HG03354 (cell line): Measurements from ENCODE around the gene BRD1.
"Not testable (repeated sequence)": the region's sequence is repeated elsewhere in the genome, so short reads cannot be mapped to it uniquely, and the experiment has no call there.

ENCODE experiments used
- ATAC-seq: cut with Tn5 transposase; IDR thresholded peaks from one replicate; pipeline ENCODE4 v1.9.1; 2021; ENCODE audit warnings: mild to moderate bottlenecking; ENCODE audit not compliant: unreplicated experiment, poor library complexity, severe bottlenecking

Gene BRD1

GRCh38 chr22:49786976-49787706 lies 40.5 kb downstream of the BRD1 start:
- ATAC-seq: no peak

- no peak for ATAC-seq
These were observed 41.7 kb downstream of the BRD1 start for GRCh38 chr22:49785841-49786471.

DNA sequence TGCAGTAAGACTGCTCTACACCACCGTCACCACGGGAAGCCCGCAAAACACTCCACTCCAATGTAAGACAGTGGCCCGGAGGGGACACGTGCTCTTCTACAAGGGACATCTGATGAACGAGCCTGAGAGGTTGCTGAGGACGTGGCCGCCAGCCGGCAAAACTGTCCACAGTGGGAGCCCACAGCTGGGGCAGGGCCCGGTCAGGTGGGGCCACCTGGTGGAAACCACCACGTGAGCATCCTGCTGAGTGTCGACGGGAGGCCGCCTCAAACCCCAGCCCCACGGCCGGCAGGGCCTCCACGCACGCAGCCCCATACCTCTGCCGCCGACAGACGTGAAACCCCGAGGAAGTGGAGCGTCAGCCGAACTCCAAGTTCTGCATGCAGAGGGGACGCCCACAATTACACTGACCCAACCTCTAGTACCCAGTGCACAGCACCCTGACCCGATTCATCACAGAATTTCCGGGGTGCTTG lies 42.6 kb downstream of the BRD1 start:
- ATAC-seq: no peak

GRCh38 chr22:49784630-49784971 lies 43.1 kb downstream of the BRD1 start:
- ATAC-seq: no peak

DNA sequence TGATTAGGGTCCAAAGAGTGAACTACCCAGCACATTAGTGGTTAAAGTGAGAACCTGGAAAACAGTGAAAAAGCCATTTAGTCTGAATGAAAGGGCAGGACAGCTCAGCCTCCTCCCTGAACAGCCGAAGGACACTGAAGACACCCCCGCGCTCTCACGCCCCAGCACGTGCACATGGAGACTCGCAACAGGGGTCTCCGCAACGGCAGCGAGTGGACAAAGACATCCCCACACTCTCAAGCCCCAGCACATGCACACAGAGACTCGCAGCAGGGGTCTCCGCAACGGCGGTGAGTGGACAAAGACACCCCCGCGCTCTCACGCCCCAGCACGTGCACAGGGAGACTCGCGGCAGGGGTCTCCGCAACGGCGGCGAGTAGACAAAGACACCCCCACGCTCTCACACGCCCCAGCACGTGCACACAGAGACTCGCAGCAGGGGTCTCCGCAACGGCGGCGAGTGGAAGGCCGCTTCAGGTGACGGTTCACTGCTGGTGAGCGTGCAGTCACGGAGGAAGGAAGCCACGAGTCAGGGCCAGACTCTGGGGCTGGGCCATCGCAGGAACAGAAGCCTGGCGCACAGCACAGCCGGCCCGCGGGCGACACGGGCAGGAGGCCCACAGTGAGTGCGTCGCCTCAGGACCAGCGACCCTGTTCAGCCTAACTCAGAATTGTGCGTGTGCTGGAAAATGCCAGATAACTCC lies 43.6 kb downstream of the BRD1 start:
- ATAC-seq: no peak

- ATAC-seq: no peak
These were observed 44.5 kb downstream of the BRD1 start for GRCh38 chr22:49783036-49783746.

GRCh38 chr22:49781886-49782285 lies 45.8 kb downstream of the BRD1 start:
- ATAC-seq: not testable (repeated sequence)

GRCh38 chr22:49781289-49781782 lies 46.3 kb downstream of the BRD1 start:
- no peak for ATAC-seq

GRCh38 chr22:49780698-49781288 lies 46.9 kb downstream of the BRD1 start:
- ATAC-seq: no peak

DNA sequence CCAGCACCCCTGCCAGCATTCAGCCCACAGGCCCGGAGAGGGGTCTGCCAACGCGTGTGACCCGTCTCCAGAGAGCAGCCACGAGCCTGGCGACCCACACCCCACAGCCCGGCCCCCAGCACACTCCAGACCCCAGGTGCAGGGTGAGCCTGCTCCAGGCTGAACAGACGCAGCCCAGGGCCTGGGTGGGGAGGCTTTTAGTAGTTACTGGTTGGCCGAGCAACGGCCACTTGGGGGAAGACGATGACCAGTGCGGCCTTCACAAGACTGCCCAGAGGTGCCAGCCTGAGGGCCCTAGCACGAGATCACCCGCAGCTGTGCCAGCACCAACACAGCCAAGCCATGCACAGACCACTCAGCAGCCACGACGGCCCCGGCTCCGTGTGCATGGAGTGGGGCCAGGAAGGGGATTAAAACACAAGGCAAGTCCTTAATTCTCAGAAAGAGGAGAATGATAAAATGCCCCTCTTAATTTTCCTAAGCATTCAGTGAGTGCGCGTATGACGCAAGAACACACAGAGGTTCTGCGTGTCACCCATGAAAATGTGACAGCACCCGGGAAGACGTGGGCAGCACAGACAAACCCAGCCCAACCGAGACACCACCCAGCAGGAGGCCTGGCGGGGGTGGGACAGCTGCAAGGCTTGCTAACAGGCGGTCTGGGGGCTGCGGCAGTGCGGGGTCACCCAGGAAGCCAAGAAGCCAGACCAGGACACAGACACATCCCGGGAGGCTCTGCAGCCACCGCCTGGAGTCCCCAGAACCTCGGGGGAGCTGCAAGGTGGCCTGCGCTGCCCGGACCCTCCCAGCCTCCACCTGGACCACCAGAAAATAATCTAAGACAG lies 47.6 kb downstream of the BRD1 start:
- ATAC-seq: no peak

- no peak for ATAC-seq
These were observed 48.5 kb downstream of the BRD1 start for GRCh38 chr22:49779211-49779610.

- ATAC-seq: no peak
These were observed 50.0 kb downstream of the BRD1 start for GRCh38 chr22:49777569-49778249.

DNA sequence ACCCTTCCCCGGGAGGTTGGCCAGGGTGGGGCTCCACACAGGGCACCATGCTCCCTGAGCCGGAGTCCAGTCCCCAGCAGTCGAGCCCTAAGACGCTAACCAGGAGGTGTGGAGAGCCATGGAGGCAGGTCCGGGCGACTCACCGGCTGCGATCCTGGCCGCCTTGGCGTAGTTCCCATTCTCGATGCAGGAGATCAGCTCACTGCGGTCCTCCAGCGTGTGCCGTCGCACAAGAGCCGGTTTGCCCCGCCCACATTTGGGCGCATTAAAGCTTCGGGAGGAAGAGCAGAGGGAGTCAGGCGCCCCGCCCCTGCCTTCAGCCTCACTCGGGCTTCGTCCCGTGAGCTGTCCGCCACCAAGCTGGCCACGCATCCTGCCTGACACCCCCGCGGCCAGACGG lies 50.8 kb downstream of the BRD1 start:
- ATAC-seq: no peak

- no peak for ATAC-seq
These were observed 51.7 kb downstream of the BRD1 start for GRCh38 chr22:49775867-49776511.

DNA sequence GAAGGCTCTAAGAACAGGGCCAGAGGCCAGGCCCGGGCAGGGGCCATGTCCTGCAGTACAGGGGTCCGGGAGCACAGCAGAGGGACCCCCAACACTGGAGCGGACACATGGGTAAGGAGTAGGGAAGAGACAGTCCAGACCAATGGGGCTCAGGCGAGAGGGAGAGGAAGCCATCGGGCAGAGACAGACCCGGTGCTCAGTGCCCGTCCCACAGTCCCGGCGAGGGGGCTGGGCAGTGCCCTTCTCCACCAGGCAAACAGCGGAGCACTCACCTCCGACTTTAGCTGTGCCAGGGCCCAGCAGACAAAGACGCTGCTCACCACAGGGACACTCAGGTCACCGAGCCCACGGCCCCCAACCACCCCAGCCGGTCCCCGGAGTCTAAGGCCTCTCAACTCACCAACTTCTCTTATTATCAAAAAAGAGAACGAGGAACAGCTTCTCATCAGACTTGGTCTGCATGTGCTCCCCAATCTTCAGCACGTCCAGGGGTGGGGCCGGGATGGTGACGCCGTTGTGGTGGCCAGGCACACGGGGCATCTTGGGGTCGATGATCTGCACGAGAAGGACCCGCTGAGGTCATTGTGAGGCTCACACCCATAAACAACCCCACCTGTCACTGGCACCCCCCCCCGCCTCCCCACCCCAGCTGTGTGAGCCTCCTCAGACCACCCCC lies 52.3 kb downstream of the BRD1 start:
- no peak for ATAC-seq

- ATAC-seq: no peak
These were observed 53.0 kb downstream of the BRD1 start for GRCh38 chr22:49774499-49775151.

DNA sequence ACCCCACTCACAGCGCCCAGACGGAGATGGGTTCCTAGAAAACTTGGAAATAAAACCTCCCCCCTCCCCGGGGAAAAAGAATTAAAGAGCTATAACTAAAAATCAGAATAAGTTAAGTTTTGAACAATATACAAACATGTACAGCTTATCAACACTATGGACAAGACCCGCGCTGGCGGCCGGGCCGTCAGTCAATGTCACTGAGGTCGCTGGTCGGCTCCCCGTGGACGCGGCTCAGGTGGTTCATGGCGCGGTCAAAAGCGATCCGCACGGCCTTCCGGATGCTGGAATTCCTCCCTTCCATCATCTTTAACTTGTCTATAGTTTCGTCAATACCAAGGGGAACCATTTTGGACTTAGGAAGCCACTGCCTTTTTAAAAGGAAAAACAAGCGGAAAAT lies 53.6 kb downstream of the BRD1 start:
- no peak for ATAC-seq
